CD4-positive, alpha-beta T cell (primary cell): ENCODE results near the gene RALGPS1. TPM values are rescaled to one million over a fixed set of nuclear protein-coding genes. Genes with fewer than 3 reads are reported as not detected.

Experiments
- ATAC-seq: fragments of 200-7000 bp; cut with Tn5 transposase; one replicate; pipeline ENCODE4 v1.10.0; 2022; ENCODE audit warnings: mild to moderate bottlenecking; ENCODE audit not compliant: poor library complexity
- CTCF ChIA-PET: fragments of 350-600 bp; sonication (Branson Sonifier 250); formaldehyde crosslinking; loops from one replicate; lab custom pipeline; 2021; ENCODE audit warnings: antibody characterized with exemption, inconsistent platforms; lab: Charles Lee
- POLR2A ChIA-PET: fragments of 350-600 bp; sonication (Branson Sonifier 250); formaldehyde crosslinking; loops from one replicate; lab custom pipeline; 2021; ENCODE audit warnings: antibody characterized with exemption, inconsistent platforms; lab: Charles Lee
- DNase-seq, 14 experiments: peaks; one replicate each; pipeline ENCODE4 v3.0.0-alpha.2; 2013 to 2020; ENCODE audit warnings: mixed read lengths in 2 of 14
- H3K27ac ChIP-seq, 2 donors: one replicate each; pipeline versions ENCODE4 v1.5.1 to v1.7.0; 2013; ENCODE audit warnings: low read length in 2 of 2, low read depth in 1 of 2, mild to moderate bottlenecking in 1 of 2
- H3K27me3 ChIP-seq, 2 experiments: 1 replicate in 1 of 2; 2 replicates in 1 of 2; pipeline versions ENCODE4 v1.6.1 to v1.7.0; 2013; ENCODE audit warnings: low read length in 2 of 2, control low read depth in 1 of 2, mild to moderate bottlenecking in 1 of 2, moderate library complexity in 1 of 2; ENCODE audit not compliant: insufficient read depth in 2 of 2, control insufficient read depth in 1 of 2
- H3K36me3 ChIP-seq: one replicate; pipeline ENCODE4 v1.6.1; 2013; ENCODE audit warnings: low read length, control low read depth; ENCODE audit not compliant: insufficient read depth
- H3K4me1 ChIP-seq: one replicate; pipeline ENCODE4 v1.6.1; 2013; ENCODE audit warnings: low read length, control low read depth; ENCODE audit not compliant: insufficient read depth
- H3K4me3 ChIP-seq: one replicate; pipeline ENCODE4 v1.5.1; 2013; ENCODE audit warnings: mild to moderate bottlenecking, low read length, moderate library complexity
- H3K9me3 ChIP-seq, 2 experiments: 1 replicate in 1 of 2; 2 replicates in 1 of 2; pipeline versions ENCODE4 v1.6.1 to v1.7.0; 2013; ENCODE audit warnings: low read length in 2 of 2, mild to moderate bottlenecking in 2 of 2, control low read depth in 1 of 2, moderate library complexity in 1 of 2; ENCODE audit not compliant: control insufficient read depth in 1 of 2, insufficient read depth in 1 of 2
- H3K27ac Mint-ChIP-seq: one replicate; pipeline ENCODE4 v1.8.0; 2020; ENCODE audit warnings: mixed read lengths
- H3K27me3 Mint-ChIP-seq: one replicate; pipeline ENCODE4 v1.8.0; 2021; ENCODE audit warnings: mixed read lengths
- H3K36me3 Mint-ChIP-seq: one replicate; pipeline ENCODE4 v1.8.0; 2021; ENCODE audit warnings: low read depth, mixed read lengths
- H3K4me1 Mint-ChIP-seq: one replicate; pipeline ENCODE4 v1.8.0; 2021; ENCODE audit warnings: low read depth, mixed read lengths
- H3K4me3 Mint-ChIP-seq: one replicate; pipeline ENCODE4 v1.8.0; 2020; ENCODE audit warnings: mild to moderate bottlenecking, mixed read lengths
- H3K9me3 Mint-ChIP-seq: one replicate; pipeline ENCODE4 v1.8.0; 2020; ENCODE audit warnings: mixed read lengths
- intact Hi-C, 2 experiments: fragments of 100-400 bp; cut with DNase I in 1 of 2; cut with micrococcal nuclease in 1 of 2; formaldehyde crosslinking; loops; one replicate each; pipeline versions ENCODE4 v1.15.1 to v1.9.0; 2023 to 2025; cut with DNase I, micrococcal nuclease
- total RNA-seq, 174 experiments: library from RNA in 2 of 174; stranded (reverse) in 2 of 174; gene quantifications; one replicate each; pipeline ENCODE4 v1.2.3 and lab custom pipeline; 2021 to 2026
- TF ChIP-seq, protein P1 (sequence below): fragments of 200-600 bp; IDR thresholded peaks from one replicate; pipeline ENCODE4 v1.8.0; 2022; ENCODE audit warnings: antibody characterized with exemption, mild to moderate bottlenecking

Gene RALGPS1
- total RNA-seq, 2 experiments from 2014 or later = 5.8 to 6.3 TPM

DNA sequence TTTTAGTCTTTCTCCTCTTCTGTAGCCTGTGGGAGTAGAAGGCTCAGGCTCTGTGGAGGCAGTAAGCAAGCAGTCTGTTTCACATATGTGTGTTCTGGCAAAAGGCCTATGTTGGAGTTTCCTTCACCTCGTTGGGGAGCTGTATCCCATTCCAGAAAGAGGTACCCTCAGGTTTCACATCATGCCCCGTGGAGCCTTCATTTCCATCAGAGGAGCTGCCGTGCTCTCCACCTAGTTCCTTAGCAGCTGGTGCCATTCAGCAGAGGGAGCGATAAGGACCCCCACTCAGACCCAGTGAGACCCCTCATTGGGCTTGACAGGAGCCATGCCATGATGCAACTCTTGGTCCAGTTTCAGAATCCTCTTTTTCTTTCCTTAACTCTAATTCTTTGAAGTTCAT is 258.5 kb downstream of the RALGPS1 start:
- Mint-ChIP-seq H3K27ac (no peak overlapping the region), H3K4me1 (no peaks in the 10 kb centered on the region), H3K4me3 (no peak overlapping the region), H3K9me3 (no peaks in the 10 kb centered on the region), H3K27me3 (no peaks in the 10 kb centered on the region), H3K36me3 (no peaks in the 10 kb centered on the region)
- DNase-seq (peak in 1 of 14 experiments; percentile 15), ATAC-seq (no peak)
- ChIA-PET CTCF (no interaction called here), POLR2A (no interaction called here)
- Histone ChIP-seq H3K4me1 (no peaks in the 10 kb centered on the region), H3K4me3 (no peak overlapping the region), H3K36me3 (no peaks in the 10 kb centered on the region), H3K9me3 (peaks cover 0 to 8% of the 10 kb centered on the region in 2 experiments), H3K27me3 (no peaks in the 10 kb centered on the region), H3K27ac (no peak overlapping the region)
- TF ChIP-seq, protein P1, sequence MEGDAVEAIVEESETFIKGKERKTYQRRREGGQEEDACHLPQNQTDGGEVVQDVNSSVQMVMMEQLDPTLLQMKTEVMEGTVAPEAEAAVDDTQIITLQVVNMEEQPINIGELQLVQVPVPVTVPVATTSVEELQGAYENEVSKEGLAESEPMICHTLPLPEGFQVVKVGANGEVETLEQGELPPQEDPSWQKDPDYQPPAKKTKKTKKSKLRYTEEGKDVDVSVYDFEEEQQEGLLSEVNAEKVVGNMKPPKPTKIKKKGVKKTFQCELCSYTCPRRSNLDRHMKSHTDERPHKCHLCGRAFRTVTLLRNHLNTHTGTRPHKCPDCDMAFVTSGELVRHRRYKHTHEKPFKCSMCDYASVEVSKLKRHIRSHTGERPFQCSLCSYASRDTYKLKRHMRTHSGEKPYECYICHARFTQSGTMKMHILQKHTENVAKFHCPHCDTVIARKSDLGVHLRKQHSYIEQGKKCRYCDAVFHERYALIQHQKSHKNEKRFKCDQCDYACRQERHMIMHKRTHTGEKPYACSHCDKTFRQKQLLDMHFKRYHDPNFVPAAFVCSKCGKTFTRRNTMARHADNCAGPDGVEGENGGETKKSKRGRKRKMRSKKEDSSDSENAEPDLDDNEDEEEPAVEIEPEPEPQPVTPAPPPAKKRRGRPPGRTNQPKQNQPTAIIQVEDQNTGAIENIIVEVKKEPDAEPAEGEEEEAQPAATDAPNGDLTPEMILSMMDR = no peak
- intact Hi-C loops = no loop called here

DNA sequence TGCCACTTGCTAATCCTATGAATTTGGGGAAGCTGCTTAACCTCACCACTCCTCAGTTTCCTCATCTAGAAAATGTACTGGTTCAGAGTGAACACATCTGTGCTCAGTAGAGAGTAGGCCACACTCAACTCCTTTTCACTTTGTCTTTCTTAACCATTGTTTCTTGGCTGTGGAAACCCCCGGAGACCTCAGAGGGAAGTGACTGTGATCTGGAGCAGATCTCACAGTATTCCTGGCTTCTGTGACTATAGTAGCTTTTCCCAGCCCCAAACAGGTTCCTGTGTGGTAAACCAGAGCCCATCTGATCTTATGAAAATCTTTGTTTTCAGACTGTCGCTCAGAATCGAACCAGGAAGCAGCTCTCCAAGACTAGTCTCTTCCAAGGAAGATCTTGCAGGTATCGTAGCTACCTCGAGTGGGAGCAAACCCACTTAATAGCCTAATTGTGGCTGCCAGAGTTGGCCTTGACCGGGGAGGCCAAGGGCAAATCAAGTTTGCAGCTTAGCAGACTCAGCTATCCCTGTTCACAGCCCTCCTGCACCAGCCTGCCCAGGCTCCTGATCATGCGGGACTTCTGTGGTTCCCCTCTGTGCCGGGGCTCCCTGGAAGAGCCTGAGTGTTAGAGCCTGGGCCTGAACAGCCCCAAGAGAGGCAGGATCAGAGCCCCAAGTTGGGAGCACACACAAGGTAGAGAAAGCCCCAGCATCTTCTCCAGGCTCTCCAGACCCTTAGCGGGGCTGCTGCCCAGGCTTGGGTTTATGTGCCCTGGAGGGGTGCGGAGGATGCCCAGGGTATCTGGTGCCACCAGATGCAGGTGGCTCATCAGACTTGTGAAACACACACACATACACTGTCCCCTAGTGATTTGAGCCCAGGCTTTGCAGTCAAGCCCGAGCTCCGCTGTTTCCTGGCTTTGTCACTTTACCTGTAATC is 260.1 kb downstream of the RALGPS1 start:
- Mint-ChIP-seq H3K4me1 (no peaks in the 10 kb centered on the region), H3K27ac (no peak overlapping the region), H3K36me3 (no peaks in the 10 kb centered on the region), H3K4me3 (no peak overlapping the region), H3K27me3 (no peaks in the 10 kb centered on the region), H3K9me3 (no peaks in the 10 kb centered on the region)
- CTCF ChIA-PET = no interaction called here
- no peaks in the 10 kb centered on the region for H3K36me3 ChIP-seq
- peaks cover 0 to 8% of the 10 kb centered on the region in 2 experiments for H3K9me3 ChIP-seq
- POLR2A ChIA-PET = no interaction called here
- TF ChIP-seq, protein P1 = no peak
- H3K27me3 ChIP-seq = no peaks in the 10 kb centered on the region
- no peak for DNase-seq
- no peak for ATAC-seq
- no peak overlapping the region for H3K4me3 ChIP-seq
- no peak overlapping the region for H3K27ac ChIP-seq
- H3K4me1 ChIP-seq = no peaks in the 10 kb centered on the region
- intact Hi-C loops = no loop called here

DNA sequence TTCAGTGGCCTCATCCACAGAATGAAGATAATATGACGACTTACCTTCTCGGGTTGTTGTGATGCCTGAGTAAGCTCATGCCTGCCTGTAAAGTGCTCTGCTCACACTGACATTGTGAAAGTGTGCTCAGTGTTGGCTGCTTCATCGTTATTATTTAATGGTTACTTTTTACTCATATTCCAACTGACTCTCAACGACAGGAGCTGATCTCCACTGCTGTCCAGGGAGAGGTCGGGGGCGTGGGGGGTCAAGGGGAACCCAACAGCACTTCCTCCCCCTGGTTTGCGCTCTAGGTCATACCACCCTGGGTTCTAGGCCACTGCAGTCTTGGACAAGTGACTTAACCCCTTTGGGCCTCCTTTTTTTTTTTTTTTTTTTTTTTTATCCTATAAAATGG is 260.7 kb downstream of the RALGPS1 start:
- H3K9me3 ChIP-seq = peaks cover 0 to 8% of the 10 kb centered on the region in 2 experiments
- Mint-ChIP-seq H3K36me3 (no peaks in the 10 kb centered on the region), H3K4me3 (no peak overlapping the region), H3K9me3 (no peaks in the 10 kb centered on the region), H3K27ac (no peak overlapping the region), H3K27me3 (no peaks in the 10 kb centered on the region), H3K4me1 (no peaks in the 10 kb centered on the region)
- intact Hi-C loops = no loop called here
- H3K36me3 ChIP-seq = no peaks in the 10 kb centered on the region
- H3K27ac ChIP-seq = no peak overlapping the region
- ChIA-PET CTCF (no interaction called here), POLR2A (no interaction called here)
- no peaks in the 10 kb centered on the region for H3K4me1 ChIP-seq
- DNase-seq (no peak), ATAC-seq (no peak)
- TF ChIP-seq, protein P1 = no peak
- no peaks in the 10 kb centered on the region for H3K27me3 ChIP-seq
- no peak overlapping the region for H3K4me3 ChIP-seq
